Measurements from ENCODE around the gene HS6ST2. TPM values are rescaled to one million over a fixed set of nuclear protein-coding genes. Genes with fewer than 3 reads are reported as not detected.

The HS6ST2 gene
- total and polyA plus RNA-seq, 9 of the 15 experiments (the other 6 are each of a cell fraction or from before 2014, with no cell fraction given): not detected

DNA sequence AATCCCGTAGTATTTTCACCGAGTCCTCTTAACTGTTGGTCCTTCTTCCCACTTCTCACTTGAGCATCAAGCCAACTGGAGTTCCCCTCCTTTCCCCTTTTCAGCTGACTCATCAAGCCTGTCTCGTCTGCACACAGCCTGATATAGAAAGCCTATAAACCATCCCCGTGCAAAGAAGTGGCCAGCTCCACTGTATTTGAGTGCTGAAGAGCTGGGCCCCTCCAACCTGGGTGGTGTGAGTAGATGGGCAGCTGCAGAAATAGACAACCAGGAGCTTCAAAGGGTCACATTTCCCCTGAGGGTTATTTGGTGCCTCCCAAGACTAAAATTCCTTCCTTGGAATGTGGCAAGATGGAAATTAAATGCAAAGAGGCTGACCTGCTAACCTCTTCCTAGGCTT lies 199.7 kb downstream of the HS6ST2 start (continued):
- TF ChIP-seq, protein P1, sequence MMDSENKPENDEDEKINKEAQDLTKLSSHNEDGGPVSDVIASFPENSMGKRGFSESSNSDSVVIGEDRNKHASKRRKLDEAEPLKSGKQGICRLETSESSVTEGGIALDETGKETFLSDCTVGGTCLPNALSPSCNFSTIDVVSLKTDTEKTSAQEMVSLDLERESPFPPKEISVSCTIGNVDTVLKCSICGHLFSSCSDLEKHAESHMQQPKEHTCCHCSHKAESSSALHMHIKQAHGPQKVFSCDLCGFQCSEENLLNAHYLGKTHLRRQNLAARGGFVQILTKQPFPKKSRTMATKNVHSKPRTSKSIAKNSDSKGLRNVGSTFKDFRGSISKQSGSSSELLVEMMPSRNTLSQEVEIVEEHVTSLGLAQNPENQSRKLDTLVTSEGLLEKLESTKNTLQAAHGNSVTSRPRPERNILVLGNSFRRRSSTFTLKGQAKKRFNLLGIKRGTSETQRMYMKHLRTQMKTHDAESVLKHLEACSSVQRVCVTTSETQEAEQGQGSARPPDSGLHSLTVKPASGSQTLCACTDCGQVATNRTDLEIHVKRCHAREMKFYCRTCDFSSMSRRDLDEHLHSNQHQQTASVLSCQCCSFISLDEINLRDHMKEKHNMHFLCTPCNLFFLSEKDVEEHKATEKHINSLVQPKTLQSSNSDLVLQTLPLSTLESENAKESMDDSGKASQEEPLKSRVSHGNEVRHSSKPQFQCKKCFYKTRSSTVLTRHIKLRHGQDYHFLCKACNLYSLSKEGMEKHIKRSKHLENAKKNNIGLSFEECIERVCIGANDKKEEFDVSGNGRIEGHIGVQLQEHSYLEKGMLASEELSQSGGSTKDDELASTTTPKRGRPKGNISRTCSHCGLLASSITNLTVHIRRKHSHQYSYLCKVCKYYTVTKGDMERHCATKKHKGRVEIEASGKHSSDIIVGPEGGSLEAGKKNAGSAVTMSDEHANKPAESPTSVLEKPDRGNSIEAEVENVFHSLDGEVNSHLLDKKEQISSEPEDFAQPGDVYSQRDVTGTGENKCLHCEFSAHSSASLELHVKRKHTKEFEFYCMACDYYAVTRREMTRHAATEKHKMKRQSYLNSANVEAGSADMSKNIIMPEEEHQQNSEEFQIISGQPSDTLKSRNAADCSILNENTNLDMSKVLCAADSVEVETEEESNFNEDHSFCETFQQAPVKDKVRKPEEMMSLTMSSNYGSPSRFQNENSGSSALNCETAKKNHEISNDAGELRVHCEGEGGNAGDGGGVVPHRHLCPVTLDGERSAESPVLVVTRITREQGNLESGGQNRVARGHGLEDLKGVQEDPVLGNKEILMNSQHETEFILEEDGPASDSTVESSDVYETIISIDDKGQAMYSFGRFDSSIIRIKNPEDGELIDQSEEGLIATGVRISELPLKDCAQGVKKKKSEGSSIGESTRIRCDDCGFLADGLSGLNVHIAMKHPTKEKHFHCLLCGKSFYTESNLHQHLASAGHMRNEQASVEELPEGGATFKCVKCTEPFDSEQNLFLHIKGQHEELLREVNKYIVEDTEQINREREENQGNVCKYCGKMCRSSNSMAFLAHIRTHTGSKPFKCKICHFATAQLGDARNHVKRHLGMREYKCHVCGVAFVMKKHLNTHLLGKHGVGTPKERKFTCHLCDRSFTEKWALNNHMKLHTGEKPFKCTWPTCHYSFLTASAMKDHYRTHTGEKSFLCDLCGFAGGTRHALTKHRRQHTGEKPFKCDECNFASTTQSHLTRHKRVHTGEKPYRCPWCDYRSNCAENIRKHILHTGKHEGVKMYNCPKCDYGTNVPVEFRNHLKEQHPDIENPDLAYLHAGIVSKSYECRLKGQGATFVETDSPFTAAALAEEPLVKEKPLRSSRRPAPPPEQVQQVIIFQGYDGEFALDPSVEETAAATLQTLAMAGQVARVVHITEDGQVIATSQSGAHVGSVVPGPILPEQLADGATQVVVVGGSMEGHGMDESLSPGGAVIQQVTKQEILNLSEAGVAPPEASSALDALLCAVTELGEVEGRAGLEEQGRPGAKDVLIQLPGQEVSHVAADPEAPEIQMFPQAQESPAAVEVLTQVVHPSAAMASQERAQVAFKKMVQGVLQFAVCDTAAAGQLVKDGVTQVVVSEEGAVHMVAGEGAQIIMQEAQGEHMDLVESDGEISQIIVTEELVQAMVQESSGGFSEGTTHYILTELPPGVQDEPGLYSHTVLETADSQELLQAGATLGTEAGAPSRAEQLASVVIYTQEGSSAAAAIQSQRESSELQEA (IDR thresholded peaks at IDR 0.05; ENCODE audit: low read depth): no peak
- TF ChIP-seq CHD1 (IDR thresholded peaks at IDR 0.05; ENCODE audit: low read length) (no peak), C11orf30 (IDR thresholded peaks at IDR 0.05; ENCODE audit: low read depth) (peak; percentile 40), ZNF316 (IDR thresholded peaks at IDR 0.05) (peak; percentile 45; the same call in 1 of the 2 replicates), ZBTB17 (CRISPR knock-in tag; IDR thresholded peaks at IDR 0.05) (no peak), EZH2 (IDR thresholded peaks at IDR 0.05; ENCODE audit: borderline replicate concordance, low read depth, low read length) (no peak)

Measured in K562 (cell line).